ENCODE data around the gene BNC2.

The BNC2 gene

GRCh38 chr9:16679327-16679821, 191.1 kb downstream of the BNC2 start:
- no peak for DNase-seq (ENCODE audit: low read depth in 2 of 2)

- DNase-seq (ENCODE audit: low read depth in 2 of 2) = no peak
Measured at GRCh38 chr9:16676519-16676918, 194.0 kb downstream of the BNC2 start.

- no peak for DNase-seq (ENCODE audit: low read depth in 2 of 2)
Measured at GRCh38 chr9:16675131-16675530, 195.3 kb downstream of the BNC2 start.

GRCh38 chr9:16673171-16673570, 197.3 kb downstream of the BNC2 start:
- DNase-seq (ENCODE audit: low read depth in 2 of 2) = no peak

GRCh38 chr9:16672501-16672900, 198.0 kb downstream of the BNC2 start:
- no peak for DNase-seq (ENCODE audit: low read depth in 2 of 2)

- DNase-seq (ENCODE audit: low read depth in 2 of 2) = no peak
Measured at GRCh38 chr9:16671591-16672137, 198.8 kb downstream of the BNC2 start.

- no peak for DNase-seq (ENCODE audit: low read depth in 2 of 2)
Measured at GRCh38 chr9:16670791-16671190, 199.7 kb downstream of the BNC2 start.

- DNase-seq (ENCODE audit: low read depth in 2 of 2) = no peak
Measured at GRCh38 chr9:16668734-16669295, 201.7 kb downstream of the BNC2 start.

GRCh38 chr9:16664211-16664610, 206.3 kb downstream of the BNC2 start:
- no peak for DNase-seq (ENCODE audit: low read depth in 2 of 2)

GRCh38 chr9:16661816-16662215, 208.7 kb downstream of the BNC2 start:
- DNase-seq (ENCODE audit: low read depth in 2 of 2) = no peak

- DNase-seq (ENCODE audit: low read depth in 2 of 2) = no peak
Measured at GRCh38 chr9:16659096-16659495, 211.4 kb downstream of the BNC2 start.

GRCh38 chr9:16656432-16657169, 213.9 kb downstream of the BNC2 start:
- DNase-seq (ENCODE audit: low read depth in 2 of 2) = no peak

- DNase-seq (ENCODE audit: low read depth in 2 of 2) = no peak
Measured at GRCh38 chr9:16654596-16655126, 215.8 kb downstream of the BNC2 start.

GRCh38 chr9:16653491-16654399, 216.7 kb downstream of the BNC2 start:
- no peak for DNase-seq (ENCODE audit: low read depth in 2 of 2)

- DNase-seq (ENCODE audit: low read depth in 2 of 2) = no peak
Measured at GRCh38 chr9:16652582-16652981, 217.9 kb downstream of the BNC2 start.

GRCh38 chr9:16651446-16651964, 219.0 kb downstream of the BNC2 start:
- no peak for DNase-seq (ENCODE audit: low read depth in 2 of 2)

- no peak for DNase-seq (ENCODE audit: low read depth in 2 of 2)
Measured at GRCh38 chr9:16645970-16646369, 224.5 kb downstream of the BNC2 start.

- DNase-seq (ENCODE audit: low read depth in 2 of 2) = no peak
Measured at GRCh38 chr9:16642421-16643109, 227.9 kb downstream of the BNC2 start.

- no peak for DNase-seq (ENCODE audit: low read depth in 2 of 2)
Measured at GRCh38 chr9:16640649-16641048, 229.8 kb downstream of the BNC2 start.

GRCh38 chr9:16639644-16640043, 230.8 kb downstream of the BNC2 start:
- DNase-seq (ENCODE audit: low read depth in 2 of 2) = no peak

- DNase-seq (ENCODE audit: low read depth in 2 of 2) = no peak
Measured at GRCh38 chr9:16637911-16638310, 232.6 kb downstream of the BNC2 start.

Measured in stimulated activated CD8-positive, alpha-beta memory T cell treated with anti-CD3 and anti-CD28 coated beads, Interleukin-15, amount 100 ng/mL, for 48 hours (primary cell).